Endothelial cell of umbilical vein (primary cell): ENCODE measurements around the gene PPP4C. TPM values are rescaled to one million over a fixed set of nuclear protein-coding genes. Genes with fewer than 3 reads are reported as not detected.

Experiments
- BruUV-seq: library from RNA; stranded (reverse); fragments of 400-500 nt; replicated peaks from 2 replicates; lab custom pipeline; 2021; lab: Mats Ljungman, UMichigan
- CTCF ChIA-PET: fragments of 300-600, 350-600 bp; sonication (Branson Sonifier 250); formaldehyde crosslinking; loops from one replicate; lab custom pipeline; 2021; ENCODE audit warnings: antibody characterized with exemption, inconsistent platforms; lab: Charles Lee
- POLR2A ChIA-PET: fragments of 300-600, 350-600 bp; sonication (Branson Sonifier 250); formaldehyde crosslinking; loops from one replicate; lab custom pipeline; 2021; ENCODE audit warnings: antibody characterized with exemption, inconsistent platforms; lab: Charles Lee
- DNase-seq: peaks from one replicate; pipeline ENCODE4 v3.0.0-alpha.2; 2011; ENCODE audit warnings: low read depth, low spot score
- FAIRE-seq: peaks from 2 replicates; lab custom pipeline; 2011; peaks lifted over from hg19 to GRCh38; lab: Jason Lieb, UNC
- H2AFZ ChIP-seq: 2 replicates; pipeline ENCODE4 v1.6.0; 2012; ENCODE audit warnings: low read depth, low read length, control low read depth, inconsistent platforms
- H3K27ac ChIP-seq: 2 replicates; pipeline ENCODE4 v1.5.1; 2011; ENCODE audit warnings: low read depth, mild to moderate bottlenecking, control low read depth, low read length, moderate library complexity; ENCODE audit not compliant: insufficient read depth
- H3K27me3 ChIP-seq, 2 experiments: 2 replicates each; pipeline versions ENCODE4 v1.6.0 to v1.6.1; 2011; ENCODE audit warnings: low read length in 2 of 2, mixed read lengths in 1 of 2; ENCODE audit not compliant: control insufficient read depth in 2 of 2, insufficient read depth in 2 of 2
- H3K36me3 ChIP-seq, 2 experiments: 2 replicates in 1 of 2; 3 replicates in 1 of 2; pipeline ENCODE4 v1.5.1; 2011; ENCODE audit warnings: low read length in 2 of 2, mild to moderate bottlenecking in 1 of 2, moderate library complexity in 1 of 2; ENCODE audit not compliant: control insufficient read depth in 2 of 2, insufficient read depth in 2 of 2; ENCODE audit errors: extremely low read depth in 1 of 2
- H3K4me1 ChIP-seq: 3 replicates; pipeline ENCODE4 v1.5.1; 2011; ENCODE audit warnings: mild to moderate bottlenecking, low read length; ENCODE audit not compliant: control insufficient read depth, insufficient read depth; ENCODE audit errors: extremely low read depth
- H3K4me2 ChIP-seq: 2 replicates; pipeline ENCODE4 v1.6.1; 2011; ENCODE audit warnings: low read length, control low read depth, mixed read lengths; ENCODE audit not compliant: insufficient read depth
- H3K4me3 ChIP-seq, 3 experiments: fragments of 200-600 bp in 1 of 3; sonication (generic), shearing (Covaris generic) in 1 of 3; replicated peaks in 1 of 3; 2 replicates each; pipeline ENCODE4 v1.5.1; 2011 to 2016; ENCODE audit warnings: control low read depth in 3 of 3, low read length in 3 of 3, mild to moderate bottlenecking in 2 of 3, inconsistent platforms in 1 of 3, low read depth in 1 of 3, moderate library complexity in 1 of 3; ENCODE audit not compliant: insufficient read depth in 1 of 3
- H3K79me2 ChIP-seq: 2 replicates; pipeline ENCODE4 v1.6.0; 2012; ENCODE audit warnings: low read length, inconsistent platforms; ENCODE audit not compliant: control insufficient read depth, insufficient read depth
- H3K9ac ChIP-seq: replicated peaks from 2 replicates; pipeline ENCODE3; 2011; ENCODE audit warnings: low read length, control low read depth; ENCODE audit not compliant: insufficient read depth; ENCODE audit errors: extremely low read depth
- H3K9me1 ChIP-seq: replicated peaks from 3 replicates; pipeline ENCODE4 v1.6.0; 2011; ENCODE audit warnings: mild to moderate bottlenecking, low read length; ENCODE audit not compliant: control insufficient read depth, insufficient read depth; ENCODE audit errors: extremely low read depth
- H3K9me3 ChIP-seq: replicated peaks from 2 replicates; pipeline ENCODE4 v1.5.1; 2012; ENCODE audit warnings: low read length, inconsistent platforms; ENCODE audit not compliant: control insufficient read depth, insufficient read depth
- H4K20me1 ChIP-seq: replicated peaks from 2 replicates; pipeline ENCODE3; 2011; ENCODE audit warnings: mild to moderate bottlenecking, low read length; ENCODE audit not compliant: control insufficient read depth, insufficient read depth; ENCODE audit errors: extremely low read depth
- EZH2 ChIP-seq: IDR thresholded peaks from 2 replicates; pipeline ENCODE4 v1.6.1; 2012; ENCODE audit warnings: borderline replicate concordance, low read depth, mild to moderate bottlenecking, moderate library complexity, low read length, inconsistent platforms; ENCODE audit not compliant: severe bottlenecking
- POLR2A ChIP-seq: IDR thresholded peaks from 2 replicates; pipeline ENCODE4 v1.6.1; 2012; ENCODE audit warnings: low read depth, mild to moderate bottlenecking, control low read depth, low read length
- POLR2AphosphoS5 ChIP-seq: IDR thresholded peaks from 2 replicates; pipeline ENCODE4 v1.6.1; 2012; ENCODE audit warnings: low read depth, mild to moderate bottlenecking, control low read depth, low read length, moderate library complexity; ENCODE audit not compliant: insufficient read depth
- dilution Hi-C: fragments of 300-500 bp; cut with MboI; formaldehyde crosslinking; loops from one replicate; pipeline ENCODE4 v1.15.0; 2019; ENCODE audit warnings: low sequenced_read_pairs; ENCODE audit not compliant: extremely low pct_ligation_motif_present
- intact Hi-C: fragments of 100-400 bp; cut with micrococcal nuclease; formaldehyde crosslinking; loops from one replicate; pipeline ENCODE4 v1.10.0; 2022
- polyA plus RNA-seq, 4 experiments: library from polyadenylated mRNA; depleted of rRNA in 3 of 4; stranded (reverse) in 3 of 4; unstranded in 1 of 4; fragments of >200 nt; gene quantifications; 2 replicates each; pipeline versions ENCODE4 v1.2.1 to v1.2.3, GENCODE V29; 2011 to 2012; ENCODE audit warnings: missing spikeins in 1 of 4
- total RNA-seq: library from RNA; stranded (reverse); gene quantifications from 2 replicates; pipeline ENCODE4 v1.2.3, GENCODE V29; 2021
- TF ChIP-seq, protein P1 (sequence below), 2 donors: IDR thresholded peaks; 1 replicate in 1 of 2; 2 replicates in 1 of 2; pipeline ENCODE4 v1.5.1; 2011; ENCODE audit warnings: low read length in 2 of 2, mild to moderate bottlenecking in 2 of 2, moderate library complexity in 2 of 2, control low read depth in 1 of 2, inconsistent platforms in 1 of 2, low read depth in 1 of 2; ENCODE audit not compliant: insufficient read depth in 1 of 2; ENCODE audit errors: extremely low read depth in 1 of 2

The PPP4C gene
- total and polyA plus RNA-seq, 2 donors (not counting 3 experiments of a cell fraction or from before 2014, with no cell fraction given) = 167 to 327 TPM

DNA sequence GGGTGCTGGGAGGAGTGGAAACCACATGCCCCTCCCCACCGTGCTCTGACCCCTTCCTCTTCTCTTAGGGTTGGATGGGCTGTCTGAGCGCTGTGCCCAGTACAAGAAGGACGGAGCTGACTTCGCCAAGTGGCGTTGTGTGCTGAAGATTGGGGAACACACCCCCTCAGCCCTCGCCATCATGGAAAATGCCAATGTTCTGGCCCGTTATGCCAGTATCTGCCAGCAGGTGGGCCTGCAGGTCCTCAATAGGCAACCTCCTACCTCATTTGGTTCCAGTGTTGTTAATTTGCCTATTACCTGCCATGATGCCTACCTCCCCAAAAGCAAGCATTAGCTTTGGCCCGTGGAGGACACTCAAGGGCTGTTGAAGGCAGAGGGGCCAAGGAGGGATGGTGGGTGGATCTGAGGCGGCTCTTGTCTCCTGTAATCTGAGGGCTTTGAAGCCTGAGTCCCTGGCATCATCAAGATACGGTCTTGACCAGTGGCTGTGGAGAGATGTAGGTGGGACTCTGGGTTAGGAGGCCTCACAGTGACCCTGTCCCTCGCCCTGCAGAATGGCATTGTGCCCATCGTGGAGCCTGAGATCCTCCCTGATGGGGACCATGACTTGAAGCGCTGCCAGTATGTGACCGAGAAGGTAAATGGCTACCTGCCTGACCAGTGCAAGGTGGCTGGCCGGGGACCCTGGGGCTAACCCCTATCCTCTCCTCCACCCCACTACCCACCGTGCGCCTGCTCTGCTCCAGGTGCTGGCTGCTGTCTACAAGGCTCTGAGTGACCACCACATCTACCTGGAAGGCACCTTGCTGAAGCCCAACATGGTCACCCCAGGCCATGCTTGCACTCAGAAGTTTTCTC, 6.8 kb upstream of the PPP4C start:
- FAIRE-seq (peak; percentile 78), DNase-seq (peak; percentile 46)
- intact Hi-C loops = no loop called here
- Histone ChIP-seq H3K9me1 (no peaks in the 10 kb centered on the region), H3K4me3 (no peak overlapping the region), H3K27ac (no peak overlapping the region), H4K20me1 (no peaks in the 10 kb centered on the region), H3K36me3 (peaks cover 24 to 42% of the 10 kb centered on the region in 2 experiments), H3K9ac (no peak overlapping the region), H3K79me2 (peaks cover 46% of the 10 kb centered on the region), H2AFZ (no peak overlapping the region), H3K9me3 (no peaks in the 10 kb centered on the region), H3K4me1 (peaks cover 21% of the 10 kb centered on the region), H3K4me2 (no peak overlapping the region), H3K27me3 (no peaks in the 10 kb centered on the region)
- TF ChIP-seq, protein P1, sequence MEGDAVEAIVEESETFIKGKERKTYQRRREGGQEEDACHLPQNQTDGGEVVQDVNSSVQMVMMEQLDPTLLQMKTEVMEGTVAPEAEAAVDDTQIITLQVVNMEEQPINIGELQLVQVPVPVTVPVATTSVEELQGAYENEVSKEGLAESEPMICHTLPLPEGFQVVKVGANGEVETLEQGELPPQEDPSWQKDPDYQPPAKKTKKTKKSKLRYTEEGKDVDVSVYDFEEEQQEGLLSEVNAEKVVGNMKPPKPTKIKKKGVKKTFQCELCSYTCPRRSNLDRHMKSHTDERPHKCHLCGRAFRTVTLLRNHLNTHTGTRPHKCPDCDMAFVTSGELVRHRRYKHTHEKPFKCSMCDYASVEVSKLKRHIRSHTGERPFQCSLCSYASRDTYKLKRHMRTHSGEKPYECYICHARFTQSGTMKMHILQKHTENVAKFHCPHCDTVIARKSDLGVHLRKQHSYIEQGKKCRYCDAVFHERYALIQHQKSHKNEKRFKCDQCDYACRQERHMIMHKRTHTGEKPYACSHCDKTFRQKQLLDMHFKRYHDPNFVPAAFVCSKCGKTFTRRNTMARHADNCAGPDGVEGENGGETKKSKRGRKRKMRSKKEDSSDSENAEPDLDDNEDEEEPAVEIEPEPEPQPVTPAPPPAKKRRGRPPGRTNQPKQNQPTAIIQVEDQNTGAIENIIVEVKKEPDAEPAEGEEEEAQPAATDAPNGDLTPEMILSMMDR (IDR thresholded peaks at IDR 0.05; ENCODE audit: extremely low read depth in 1 of 2, insufficient read depth in 1 of 2, low read depth in 1 of 2, low read length in 2 of 2) = peak; percentile 55 to 67
- TF ChIP-seq EZH2 = no peak
- TF ChIP-seq POLR2AphosphoS5 = peak; percentile 20
- peak; percentile 17 for TF ChIP-seq POLR2A
- dilution Hi-C loops = no loop called here
- CTCF ChIA-PET = interaction anchor here (1.6 to 1.8 kb wide), 2 partner anchors 14 to 23 kb away, joined by 5 to 9 read pairs; partner anchors contain the start of gene TBX6
- POLR2A ChIA-PET = no interaction called here
- BruUV-seq = no TSS peak
